Natural killer cell (primary cell): ENCODE measurements around the gene PSG11. TPM values are rescaled to one million over a fixed set of nuclear protein-coding genes. Genes with fewer than 3 reads are reported as not detected.
"Not testable (repeated sequence)": the region's sequence is repeated elsewhere in the genome, so short reads cannot be mapped to it uniquely, and the experiment has no call there.

Experiments
- ATAC-seq, 3 donors: fragments of 150-1000 bp in 2 of 3; fragments of 200-7000 bp in 1 of 3; cut with Tn5 transposase; 1 replicate in 1 of 3; 2 replicates in 2 of 3; pipeline ENCODE4 v1.10.0; 2021; ENCODE audit warnings: mild to moderate bottlenecking in 2 of 3, moderate library complexity in 2 of 3
- DNase-seq, 2 donors: peaks; one replicate each; pipeline versions ENCODE4 v3.0.0 to v3.0.0-alpha.2; 2013 to 2021; ENCODE audit warnings: mixed read lengths in 1 of 2
- H3K27ac ChIP-seq: one replicate; pipeline ENCODE4 v1.5.1; 2013; ENCODE audit warnings: mild to moderate bottlenecking, low read length
- H3K27me3 ChIP-seq: one replicate; pipeline ENCODE4 v1.6.1; 2013; ENCODE audit warnings: low read length; ENCODE audit not compliant: control insufficient read depth, insufficient read depth
- H3K36me3 ChIP-seq: one replicate; pipeline ENCODE4 v1.6.1; 2013; ENCODE audit warnings: low read length; ENCODE audit not compliant: control insufficient read depth, insufficient read depth
- H3K4me1 ChIP-seq: one replicate; pipeline ENCODE4 v1.6.1; 2013; ENCODE audit warnings: low read length; ENCODE audit not compliant: control insufficient read depth, insufficient read depth
- H3K4me3 ChIP-seq: one replicate; pipeline ENCODE4 v1.5.1; 2013; ENCODE audit warnings: low read length
- H3K9me3 ChIP-seq: one replicate; pipeline ENCODE4 v1.6.1; 2013; ENCODE audit warnings: low read length; ENCODE audit not compliant: control insufficient read depth, insufficient read depth
- H3K27ac Mint-ChIP-seq, 2 donors: one replicate each; pipeline ENCODE4 v1.8.0; 2022; ENCODE audit warnings: mild to moderate bottlenecking in 2 of 2, mixed read lengths in 2 of 2, moderate library complexity in 1 of 2
- H3K27me3 Mint-ChIP-seq, 2 donors: one replicate each; pipeline ENCODE4 v1.8.0; 2022; ENCODE audit warnings: low read depth in 2 of 2, mixed read lengths in 2 of 2
- H3K36me3 Mint-ChIP-seq: one replicate; pipeline ENCODE4 v1.8.0; 2022; ENCODE audit warnings: mixed read lengths
- H3K4me1 Mint-ChIP-seq, 2 donors: one replicate each; pipeline ENCODE4 v1.8.0; 2022; ENCODE audit warnings: mixed read lengths in 2 of 2
- H3K4me3 Mint-ChIP-seq: one replicate; pipeline ENCODE4 v1.8.0; 2022; ENCODE audit warnings: mild to moderate bottlenecking, moderate library complexity, mixed read lengths
- H3K9me3 Mint-ChIP-seq, 2 donors: one replicate each; pipeline ENCODE4 v1.8.0; 2022; ENCODE audit warnings: mixed read lengths in 2 of 2
- WGBS: methylation state at CpG from one replicate; pipeline ENCODE4 v1.1.7; 2013; ENCODE audit warnings: missing lambda C conversion rate; ENCODE audit not compliant: insufficient coverage; 5-methylcytosine and 5-hydroxymethylcytosine counted together
- intact Hi-C: fragments of 100-400 bp; cut with micrococcal nuclease; formaldehyde crosslinking; loops from one replicate; pipeline ENCODE4 v1.14.2; 2022
- total RNA-seq, 4 donors: library from RNA; stranded (reverse); fragments of 120-200 nt in 1 of 4; gene quantifications; one replicate each; pipeline versions ENCODE4 v1.2.3 to v1.2.4, GENCODE V29; 2013 to 2022

PSG11 gene
- total RNA-seq, 3 donors from 2014 or later (not counting 1 experiment from before 2014, with no cell fraction given): not detected

GRCh38 chr19:43019588-43019987, 6.7 kb downstream of the PSG11 start:
- intact Hi-C loops: not testable (repeated sequence)

GRCh38 chr19:43005841-43006240, 20.4 kb downstream of the PSG11 start:
- WGBS: 67% methylated on average over 4 of the region's 4 CpGs
- H3K9me3 ChIP-seq, H3K4me1 ChIP-seq, H3K36me3 ChIP-seq, H3K27ac Mint-ChIP-seq, H3K27ac ChIP-seq, H3K4me1 Mint-ChIP-seq, intact Hi-C loops, H3K4me3 Mint-ChIP-seq, H3K27me3 ChIP-seq, H3K4me3 ChIP-seq, ATAC-seq, H3K9me3 Mint-ChIP-seq, H3K36me3 Mint-ChIP-seq, DNase-seq: not testable (repeated sequence)
- H3K27me3 Mint-ChIP-seq: peaks cover 26 to 69% of the 10 kb centered on the region in 2 donors

More at GRCh38 chr19:43019588-43019987, 6.7 kb downstream of the PSG11 start:
- not testable (repeated sequence) for H3K27me3 ChIP-seq, H3K27ac Mint-ChIP-seq, H3K9me3 ChIP-seq, H3K4me1 Mint-ChIP-seq, H3K36me3 Mint-ChIP-seq, H3K4me1 ChIP-seq, H3K4me3 ChIP-seq, DNase-seq, ATAC-seq, H3K4me3 Mint-ChIP-seq, H3K36me3 ChIP-seq, H3K9me3 Mint-ChIP-seq, H3K27ac ChIP-seq
- peaks cover 0 to 18% of the 10 kb centered on the region in 2 donors for H3K27me3 Mint-ChIP-seq

GRCh38 chr19:43004846-43005245, 21.4 kb downstream of the PSG11 start:
- H3K27ac ChIP-seq, ATAC-seq, H3K4me1 ChIP-seq, H3K4me1 Mint-ChIP-seq, intact Hi-C loops, H3K36me3 ChIP-seq, H3K27ac Mint-ChIP-seq, H3K9me3 ChIP-seq, H3K36me3 Mint-ChIP-seq, H3K9me3 Mint-ChIP-seq, H3K4me3 ChIP-seq, H3K27me3 ChIP-seq, H3K4me3 Mint-ChIP-seq, DNase-seq: not testable (repeated sequence)
- WGBS: 86% methylated on average over 4 of the region's 4 CpGs
- H3K27me3 Mint-ChIP-seq: peaks cover 25 to 63% of the 10 kb centered on the region in 2 donors

- H3K36me3 Mint-ChIP-seq, H3K27ac Mint-ChIP-seq, H3K9me3 Mint-ChIP-seq, H3K4me3 Mint-ChIP-seq, H3K27ac ChIP-seq, H3K36me3 ChIP-seq, DNase-seq, ATAC-seq, H3K27me3 ChIP-seq, H3K4me3 ChIP-seq, H3K9me3 ChIP-seq, intact Hi-C loops, H3K4me1 Mint-ChIP-seq, H3K4me1 ChIP-seq: not testable (repeated sequence)
- H3K27me3 Mint-ChIP-seq: peaks cover 18 to 51% of the 10 kb centered on the region in 2 donors
- WGBS: no CpG with 5 or more reads among the region's 1 CpG
Measured at GRCh38 chr19:43003634-43004033, 22.6 kb downstream of the PSG11 start.

DNA sequence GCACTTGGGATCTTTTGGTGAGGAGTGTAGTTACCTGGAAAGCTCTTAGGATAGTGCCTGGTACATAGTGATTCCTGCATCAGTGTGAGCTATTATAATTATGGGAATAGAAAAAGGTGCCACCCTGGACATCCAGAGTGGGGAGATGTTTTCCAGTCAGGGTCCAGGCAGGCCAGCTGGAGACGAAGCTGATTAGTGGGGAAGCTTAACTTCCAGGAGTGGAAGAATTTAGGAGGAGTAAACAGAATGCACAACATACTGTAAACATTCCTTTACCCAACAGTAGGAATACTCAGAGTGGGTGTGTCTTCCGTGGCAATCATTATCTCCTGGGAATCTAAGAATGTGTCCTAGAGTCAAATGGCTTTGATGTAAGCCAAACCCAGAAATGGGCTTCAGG, 23.3 kb downstream of the PSG11 start:
- intact Hi-C loops, H3K4me3 ChIP-seq, H3K36me3 Mint-ChIP-seq, H3K27ac ChIP-seq, ATAC-seq, H3K27ac Mint-ChIP-seq, H3K27me3 ChIP-seq, H3K9me3 Mint-ChIP-seq, H3K4me1 ChIP-seq, DNase-seq, H3K36me3 ChIP-seq, H3K9me3 ChIP-seq, H3K4me3 Mint-ChIP-seq, H3K4me1 Mint-ChIP-seq: not testable (repeated sequence)
- no CpG with 5 or more reads among the region's 2 CpGs for WGBS
- H3K27me3 Mint-ChIP-seq: peaks cover 18 to 50% of the 10 kb centered on the region in 2 donors

DNA sequence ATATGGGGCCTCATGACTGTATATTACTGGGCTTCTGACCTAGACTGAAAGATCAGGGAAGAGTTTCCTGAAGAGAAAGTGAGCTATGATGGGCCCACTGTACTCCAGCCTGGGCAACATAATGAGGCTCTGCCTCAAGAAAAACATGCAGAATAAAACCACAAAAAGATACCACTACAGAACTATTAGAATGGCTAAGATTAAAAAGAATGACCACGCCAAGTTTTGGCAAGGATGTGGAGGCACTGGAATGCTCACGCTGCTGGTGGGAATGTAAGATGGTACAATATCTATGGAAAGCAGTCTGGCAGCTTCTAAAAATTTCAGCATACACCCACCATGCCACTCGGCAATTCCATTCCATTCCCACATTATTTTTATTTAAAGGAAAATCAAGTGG, 30.1 kb downstream of the PSG11 start:
- H3K4me3 Mint-ChIP-seq, H3K27me3 Mint-ChIP-seq, H3K4me1 ChIP-seq, DNase-seq, H3K36me3 Mint-ChIP-seq, H3K4me3 ChIP-seq, H3K9me3 Mint-ChIP-seq, H3K27ac ChIP-seq, H3K4me1 Mint-ChIP-seq, H3K9me3 ChIP-seq, H3K36me3 ChIP-seq, intact Hi-C loops, ATAC-seq, H3K27me3 ChIP-seq, H3K27ac Mint-ChIP-seq: not testable (repeated sequence)
- 100% methylated on average over 1 of the region's 3 CpGs for WGBS

GRCh38 chr19:42992029-42992604, 34.2 kb downstream of the PSG11 start:
- H3K4me3 Mint-ChIP-seq, H3K9me3 Mint-ChIP-seq, H3K9me3 ChIP-seq, H3K4me1 Mint-ChIP-seq, H3K4me3 ChIP-seq, H3K36me3 ChIP-seq, H3K27ac Mint-ChIP-seq, intact Hi-C loops, H3K27ac ChIP-seq, H3K36me3 Mint-ChIP-seq, ATAC-seq, H3K27me3 ChIP-seq, H3K4me1 ChIP-seq, DNase-seq: not testable (repeated sequence)
- WGBS: 84% methylated on average over 10 of the region's 10 CpGs
- peaks cover 0 to 15% of the 10 kb centered on the region in 2 donors for H3K27me3 Mint-ChIP-seq
